Heart left ventricle (tissue), 16 donors: ENCODE measurements around the gene ATP9B. TPM values are rescaled to one million over a fixed set of nuclear protein-coding genes. Genes with fewer than 3 reads are reported as not detected.

Source experiments
- ATAC-seq, 4 donors: fragments of 200-7000 bp; cut with Tn5 transposase; one replicate each; pipeline ENCODE4 v1.9.1; 2020 to 2022; ENCODE audit warnings: moderate library complexity in 4 of 4, mild to moderate bottlenecking in 3 of 4, moderate number of reproducible peaks in 1 of 4
- DNase-seq, 5 donors: peaks; one replicate each; pipeline ENCODE4 v3.0.0-alpha.2; 2020
- H3K27ac ChIP-seq, 12 donors: fragments of 200-600 bp; sonication (generic) in 4 of 12; one replicate each; pipeline versions ENCODE4 v1.5.0 to v1.8.0; 2016 to 2022; ENCODE audit warnings: mild to moderate bottlenecking in 2 of 12
- H3K27me3 ChIP-seq, 9 donors: fragments of 200-600 bp; sonication (generic) in 2 of 9; one replicate each; pipeline versions ENCODE4 v1.5.1 to v1.8.0; 2016 to 2022; ENCODE audit warnings: mild to moderate bottlenecking in 3 of 9
- H3K36me3 ChIP-seq, 9 donors: fragments of 200-600 bp; sonication (generic) in 2 of 9; one replicate each; pipeline versions ENCODE4 v1.5.0 to v1.8.0; 2018 to 2022; ENCODE audit warnings: mild to moderate bottlenecking in 2 of 9
- H3K4me1 ChIP-seq, 12 donors: fragments of 200-600 bp; sonication (generic) in 4 of 12; one replicate each; pipeline versions ENCODE4 v1.5.0 to v1.8.0; 2016 to 2022; ENCODE audit warnings: mild to moderate bottlenecking in 3 of 12
- H3K4me3 ChIP-seq, 12 donors: fragments of 200-600 bp; sonication (generic) in 4 of 12; one replicate each; pipeline versions ENCODE4 v1.5.0 to v1.8.0; 2017 to 2022; ENCODE audit warnings: mild to moderate bottlenecking in 9 of 12, moderate library complexity in 4 of 12
- H3K9me3 ChIP-seq, 12 donors: fragments of 200-600 bp; sonication (generic) in 4 of 12; one replicate each; pipeline versions ENCODE4 v1.5.0 to v1.8.0; 2016 to 2022; ENCODE audit warnings: mild to moderate bottlenecking in 1 of 12
- CTCF ChIP-seq, 12 donors: fragments of 200-600 bp; sonication (generic) in 4 of 12; IDR thresholded peaks; one replicate each; pipeline versions ENCODE4 v1.5.0 to v1.8.0; 2018 to 2022; ENCODE audit warnings: antibody characterized with exemption in 12 of 12, mild to moderate bottlenecking in 5 of 12
- POLR2A ChIP-seq, 2 donors: fragments of 450-650 bp; IDR thresholded peaks; one replicate each; pipeline ENCODE4 v1.6.1; 2017; ENCODE audit warnings: antibody characterized with exemption in 2 of 2, mild to moderate bottlenecking in 2 of 2, moderate library complexity in 2 of 2
- WGBS, 4 donors: extraction: QIAGEN DNeasy Blood & Tissue Kit in 2 of 4; methylation state at CpG; one replicate each; pipeline versions ENCODE4 v1.1.5 to v1.1.7; 2013 to 2018; 5-methylcytosine and 5-hydroxymethylcytosine counted together
- intact Hi-C, 10 donors: fragments of 100-400 bp; cut with DNase I; formaldehyde crosslinking; loops; one replicate each; pipeline versions ENCODE4 v1.11.1 to v1.14.2; 2022
- polyA plus RNA-seq, 2 donors: library from polyadenylated mRNA; stranded (reverse); fragments of 200-250 nt; gene quantifications; one replicate each; pipeline ENCODE4 v1.2.3, GENCODE V29; 2013
- total RNA-seq, 9 donors: library from RNA; depleted of rRNA in 2 of 9; stranded (reverse); fragments of >200 nt in 2 of 9; fragmentation: NEBNext Ultra II Directional in 3 of 9; extraction: Animal tissue kit (Norgen Biotek cat#: 25700) in 3 of 9; gene quantifications; one replicate each; pipeline versions ENCODE4 v1.1.0 to v1.2.4, GENCODE V29; 2016 to 2023
- donor health status: ischemic (EF 13 %, LVEDD 7.1; RV severe dilation, severe dysfunction).
- donor health status: healthy with polysubstance abuse.
- donor health status: DM: no; HTN: yes; CAD: no.
- donor health status: DM: no; HTN: no; CAD: no.
- donor health status: ischemic (EF 25% LVEDD 6.9; RV normal size, moderate dysfunction).
- donor health status: ischemic (EF 25% LVEDD 5.7; RV mildly dilated, moderate dysfunction).
- donor health status: healthy.
- donor health status: DM: yes; HTN: yes; CAD: no.
- donor health status: ischemic (EF 35%, LVEDD 5.7; RV mildly dilated, moderate dysfunction).
- donor health status: nonischemic (EF 11% LVEDD 7.7; RV severe dilation, severe dysfunction).
- donor health status: DM: yes; HTN: yes; CAD: no.
- donor health status: PGD.
- donor health status: ischemic (EF 29% LVEDD 5.4; RV normal size, mild dysfunction).
- donor health status: nonischemic (EF 23%, LVEDD 6.1; RV moderate dilation, normal function).

Gene ATP9B
- total and polyA plus RNA-seq, 11 donors: 7.4 to 23.9 (median 12.8) TPM

- Histone ChIP-seq H3K9me3 (no peaks in the 10 kb centered on the region), H3K27me3 (peaks cover 0 to 27% (median 0%) of the 10 kb centered on the region in 9 donors), H3K27ac (peak overlapping the region; percentile 82 to 97 (median 90)), H3K4me3 (peak overlapping the region; percentile 48 to 88 (median 69)), H3K36me3 (no peaks in the 10 kb centered on the region), H3K4me1 (peaks cover 0 to 60% (median 34%) of the 10 kb centered on the region in 12 donors)
- 10 to 63% (median 18%) methylated on average over 11 to 68 of the region's 68 CpGs for WGBS, 4 donors
- ATAC-seq (peak in 2 of 4 donors; percentile 3 to 15), DNase-seq (peak; percentile 65 to 85 (median 76))
- TF ChIP-seq POLR2A (IDR thresholded peaks at IDR 0.05) (no peak), CTCF (IDR thresholded peaks at IDR 0.05) (peak in 8 of 12 donors; percentile 10 to 52 (median 24))
- intact Hi-C loops: loop anchor here in 8 of 10 donors (5.0 to 10.0 kb wide), 5 partner anchors 61 to 638 kb away; partner anchors contain the start of gene RBFA (in 1 of the 8)
These were observed 327.4 kb downstream of the ATP9B start for GRCh38 chr18:79396431-79397246.

GRCh38 chr18:79397247-79397829 is 328.1 kb downstream of the ATP9B start:
- intact Hi-C loops: loop anchor here in 8 of 10 donors (5.0 to 10.0 kb wide), 5 partner anchors 60 to 637 kb away; partner anchors contain the start of gene RBFA (in 1 of the 8)
- ATAC-seq: no peak
- peaks cover 0 to 26% (median 0%) of the 10 kb centered on the region in 9 donors for H3K27me3 ChIP-seq
- H3K9me3 ChIP-seq: no peaks in the 10 kb centered on the region
- peaks cover 0 to 67% (median 40%) of the 10 kb centered on the region in 12 donors for H3K4me1 ChIP-seq
- WGBS, 4 donors: 82 to 95% (median 94%) methylated on average over 27 of the region's 27 CpGs
- no peak overlapping the region for H3K27ac ChIP-seq
- H3K36me3 ChIP-seq: no peaks in the 10 kb centered on the region
- DNase-seq: peak in 2 of 5 donors; percentile 17 to 53
- TF ChIP-seq POLR2A (IDR thresholded peaks at IDR 0.05) (no peak), CTCF (IDR thresholded peaks at IDR 0.05) (no peak)
- peak overlapping the region in 6 of 12 donors; percentile 59 to 80 (median 73) for H3K4me3 ChIP-seq

GRCh38 chr18:79397830-79398761 is 328.9 kb downstream of the ATP9B start:
- H3K27ac ChIP-seq: no peak overlapping the region
- intact Hi-C loops: loop anchor here in 8 of 10 donors (5.0 to 10.0 kb wide), 5 partner anchors 59 to 637 kb away; partner anchors contain the start of gene RBFA (in 1 of the 8)
- no peaks in the 10 kb centered on the region for H3K36me3 ChIP-seq
- ATAC-seq (no peak), DNase-seq (peak in 4 of 5 donors; percentile 18 to 51 (median 30))
- no peaks in the 10 kb centered on the region for H3K9me3 ChIP-seq
- TF ChIP-seq CTCF (IDR thresholded peaks at IDR 0.05) (no peak), POLR2A (IDR thresholded peaks at IDR 0.05) (no peak)
- H3K4me3 ChIP-seq: peak overlapping the region in 2 of 12 donors; percentile 10 to 81
- H3K4me1 ChIP-seq: peaks cover 2 to 70% (median 43%) of the 10 kb centered on the region in 12 donors
- peaks cover 0 to 20% (median 0%) of the 10 kb centered on the region in 9 donors for H3K27me3 ChIP-seq
- 83 to 95% (median 88%) methylated on average over 33 to 38 of the region's 38 CpGs for WGBS, 4 donors
